ENCODE measurements around the gene POLR1C.

The POLR1C gene

GRCh38 chr6:43570876-43571441 is 54.1 kb downstream of the POLR1C start:
- no peak for DNase-seq (ENCODE audit: low read depth in 3 of 3, low spot score in 1 of 3)

Measured in stimulated activated CD4-positive, alpha-beta T cell treated with anti-CD3 and anti-CD28 coated beads, TNF-alpha, amount 100 ng/mL, for 1 hour (primary cell).